Keratinocyte (primary cell): ENCODE measurements around the gene BTLA. TPM values are rescaled to one million over a fixed set of nuclear protein-coding genes. Genes with fewer than 3 reads are reported as not detected.

Source experiments
- DNase-seq: peaks from one replicate; pipeline ENCODE4 v3.0.0-alpha.2; 2011; ENCODE audit warnings: low read depth, missing footprints, low spot score
- FAIRE-seq: peaks from 2 replicates; lab custom pipeline; 2011; peaks lifted over from hg19 to GRCh38; lab: Jason Lieb, UNC
- H2AFZ ChIP-seq: 2 replicates; pipeline ENCODE4 v1.6.0; 2012; ENCODE audit warnings: low read length, control low read depth, inconsistent platforms; ENCODE audit not compliant: control insufficient read depth
- H3K27ac ChIP-seq: 2 replicates; pipeline ENCODE4 v1.5.1; 2011; ENCODE audit warnings: low read length; ENCODE audit not compliant: control insufficient read depth, insufficient read depth
- H3K27me3 ChIP-seq: 3 replicates; pipeline ENCODE4 v1.6.0; 2011; ENCODE audit warnings: low read length; ENCODE audit not compliant: control insufficient read depth, insufficient read depth; ENCODE audit errors: extremely low read depth
- H3K36me3 ChIP-seq, 2 experiments: 2 replicates in 1 of 2; 3 replicates in 1 of 2; pipeline ENCODE4 v1.5.1; 2011; ENCODE audit warnings: low read length in 2 of 2, mild to moderate bottlenecking in 1 of 2; ENCODE audit not compliant: control insufficient read depth in 2 of 2, insufficient read depth in 2 of 2; ENCODE audit errors: extremely low read depth in 1 of 2
- H3K4me1 ChIP-seq: 3 replicates; pipeline ENCODE4 v1.5.1; 2011; ENCODE audit warnings: low read length; ENCODE audit not compliant: control insufficient read depth, insufficient read depth; ENCODE audit errors: extremely low read depth
- H3K4me2 ChIP-seq: 3 replicates; pipeline ENCODE4 v1.6.0; 2011; ENCODE audit warnings: low read depth, low read length; ENCODE audit not compliant: control insufficient read depth, insufficient read depth; ENCODE audit errors: extremely low read depth
- H3K4me3 ChIP-seq, 3 experiments: fragments of 200-600 bp in 1 of 3; sonication (generic) in 1 of 3; 2 replicates in 2 of 3; 3 replicates in 1 of 3; pipeline ENCODE4 v1.5.1; 2011 to 2016; ENCODE audit warnings: low read length in 3 of 3, mild to moderate bottlenecking in 3 of 3, control low read depth in 2 of 3, inconsistent platforms in 1 of 3, low read depth in 1 of 3, mixed read lengths in 1 of 3, mixed run types in 1 of 3, moderate library complexity in 1 of 3; ENCODE audit not compliant: control insufficient read depth in 2 of 3, insufficient read depth in 2 of 3; ENCODE audit errors: extremely low read depth in 1 of 3
- H3K79me2 ChIP-seq: 2 replicates; pipeline ENCODE4 v1.6.0; 2012; ENCODE audit warnings: low read length; ENCODE audit not compliant: control insufficient read depth, insufficient read depth
- H3K9ac ChIP-seq: 3 replicates; pipeline ENCODE4 v1.6.0; 2011; ENCODE audit warnings: low read length; ENCODE audit not compliant: control insufficient read depth, insufficient read depth; ENCODE audit errors: extremely low read depth
- H3K9me1 ChIP-seq: 3 replicates; pipeline ENCODE4 v1.6.0; 2011; ENCODE audit warnings: low read length; ENCODE audit not compliant: control insufficient read depth, insufficient read depth; ENCODE audit errors: extremely low read depth
- H3K9me3 ChIP-seq: 2 replicates; pipeline ENCODE4 v1.5.1; 2012; ENCODE audit warnings: low read depth, low read length; ENCODE audit not compliant: control insufficient read depth
- H4K20me1 ChIP-seq: 3 replicates; pipeline ENCODE4 v1.6.0; 2011; ENCODE audit warnings: low read length; ENCODE audit not compliant: control insufficient read depth, insufficient read depth; ENCODE audit errors: extremely low read depth
- CTCF ChIP-seq, 3 experiments: IDR thresholded peaks in 1 of 3; conservative IDR thresholded peaks in 1 of 3; optimal IDR thresholded peaks in 1 of 3; 2 replicates in 2 of 3; 3 replicates in 1 of 3; pipeline versions ENCODE3 to v1.5.1; 2011; ENCODE audit warnings: low read length in 3 of 3, mild to moderate bottlenecking in 3 of 3, moderate library complexity in 2 of 3, control low read depth in 1 of 3, inconsistent platforms in 1 of 3; ENCODE audit not compliant: insufficient read depth in 2 of 3; ENCODE audit errors: extremely low read depth in 1 of 3
- EZH2 ChIP-seq: IDR thresholded peaks from one replicate; pipeline ENCODE4 v1.6.1; 2012; ENCODE audit warnings: inconsistent platforms, mild to moderate bottlenecking, low read length, moderate library complexity
- dilution Hi-C: fragments of 300-500 bp; cut with MboI; formaldehyde crosslinking; loops from one replicate; pipeline ENCODE4 v1.7.0; 2020; ENCODE audit warnings: low sequenced_read_pairs; ENCODE audit not compliant: extremely low pct_ligation_motif_present
- polyA minus RNA-seq, 3 experiments: library from RNA; depleted of rRNA, polyadenylated mRNA; stranded (reverse); fragments of >200 nt; gene quantifications; 1 replicate in 1 of 3; 2 replicates in 1 of 3; 3 replicates in 1 of 3; pipeline ENCODE4 v1.2.3, GENCODE V29; 2011
- polyA plus RNA-seq, 5 experiments: library from polyadenylated mRNA; depleted of rRNA in 3 of 5; stranded (reverse) in 3 of 5; stranded (forward) in 1 of 5; unstranded in 1 of 5; fragments of >200 nt; gene quantifications; 1 replicate in 1 of 5; 2 replicates in 3 of 5; 3 replicates in 1 of 5; pipeline versions ENCODE4 v1.2.1 to v1.2.3, GENCODE V29; 2011 to 2012; ENCODE audit warnings: missing spikeins in 2 of 5, low read depth in 1 of 5, low replicate concordance in 1 of 5

BTLA gene, protein sequence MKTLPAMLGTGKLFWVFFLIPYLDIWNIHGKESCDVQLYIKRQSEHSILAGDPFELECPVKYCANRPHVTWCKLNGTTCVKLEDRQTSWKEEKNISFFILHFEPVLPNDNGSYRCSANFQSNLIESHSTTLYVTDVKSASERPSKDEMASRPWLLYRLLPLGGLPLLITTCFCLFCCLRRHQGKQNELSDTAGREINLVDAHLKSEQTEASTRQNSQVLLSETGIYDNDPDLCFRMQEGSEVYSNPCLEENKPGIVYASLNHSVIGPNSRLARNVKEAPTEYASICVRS
- 0.08 to 0.09 TPM in 2 of 3 replicates, not detected in the other for polyA plus RNA-seq
- not detected for polyA plus RNA-seq (2011; ENCODE audit: low read depth)
- not detected in 2 replicates for polyA plus RNA-seq (2011; cell fraction: cytosol; rRNA removed)
- polyA plus RNA-seq (2011; cell fraction: nucleus; rRNA removed), result 0.06 TPM in 1 of 2 replicates, not detected in the other
- polyA plus RNA-seq (2012; ENCODE audit: low replicate concordance), result not detected in 2 replicates
- not detected in 3 replicates for polyA minus RNA-seq
- not detected for polyA minus RNA-seq (2011; cell fraction: cytosol; rRNA and poly(A)+ RNA removed)
- polyA minus RNA-seq (2011; cell fraction: nucleus; rRNA and poly(A)+ RNA removed), result not detected in 2 replicates

DNA sequence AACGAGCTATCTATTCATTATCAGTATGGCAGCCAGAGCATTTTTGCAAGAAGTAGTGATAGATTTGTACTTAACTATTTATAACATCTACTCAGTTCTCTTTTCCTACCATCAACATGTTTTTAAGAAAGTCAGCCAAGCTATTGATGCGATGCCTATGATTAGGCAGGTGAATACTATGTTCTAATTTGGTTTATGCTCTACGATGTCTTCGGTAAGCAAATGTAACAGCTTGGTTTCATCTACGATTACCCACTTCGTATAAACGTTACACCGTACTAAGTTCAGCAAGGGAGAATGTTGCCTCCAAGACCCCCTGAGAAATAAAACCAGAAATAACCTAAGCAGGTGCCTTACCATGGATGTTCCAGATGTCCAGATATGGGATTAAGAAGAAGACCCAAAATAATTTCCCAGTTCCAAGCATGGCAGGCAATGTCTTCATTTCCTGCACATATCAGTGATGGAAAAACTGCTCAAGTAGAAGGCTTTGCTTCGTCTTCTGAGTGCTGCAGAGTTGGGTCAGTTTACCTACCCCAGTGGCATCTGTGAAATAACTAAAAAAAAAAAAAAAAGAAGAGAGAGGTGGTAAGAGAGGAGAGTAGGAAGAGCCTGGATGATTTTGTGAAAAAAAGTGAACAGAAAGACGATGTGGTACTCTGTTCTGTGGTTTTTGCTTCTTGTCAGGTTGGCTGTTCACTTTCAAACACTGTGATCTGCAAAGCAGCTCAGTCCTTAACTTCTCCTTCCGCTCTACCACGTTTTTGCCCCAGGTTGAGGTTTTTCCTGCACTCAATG, at the start of gene BTLA:
Gene BTLA (minus strand): TSS at position 559 of the 798 bp plus-strand sequence. CDS start 114 bp downstream, at position 445.
- H3K9me1 ChIP-seq, result no peaks in the 10 kb centered on the region
- no peak for FAIRE-seq
- dilution Hi-C loops, result no loop called here
- H3K9me3 ChIP-seq, result no peaks in the 10 kb centered on the region
- TF ChIP-seq EZH2, result no peak
- TF ChIP-seq CTCF (optimal IDR thresholded peaks at IDR 0.05 in 1 of 3, IDR thresholded peaks at IDR 0.05 in 1 of 3, conservative IDR thresholded peaks at IDR 0.05 in 1 of 3; ENCODE audit: extremely low read depth in 1 of 3, insufficient read depth in 2 of 3, low read length in 3 of 3), result no peak
- no peak within 1 kb of the TSS for H3K4me2 ChIP-seq
- no peaks in the 10 kb centered on the region for H4K20me1 ChIP-seq
- no peaks in the 10 kb centered on the region for H3K27me3 ChIP-seq
- H3K4me3 ChIP-seq, result no peak within 1 kb of the TSS
- no peak within 1 kb of the TSS for H2AFZ ChIP-seq
- no peaks in the 10 kb centered on the region for H3K36me3 ChIP-seq
- no peaks in the 10 kb centered on the region for H3K4me1 ChIP-seq
- no peak for DNase-seq
- H3K27ac ChIP-seq, result no peak within 1 kb of the TSS
- no peaks in the 10 kb centered on the region for H3K79me2 ChIP-seq
- no peak within 1 kb of the TSS for H3K9ac ChIP-seq

- Histone ChIP-seq H3K79me2 (peaks cover 2% of the 10 kb centered on the region), H3K4me3 (no peak overlapping the region), H3K27me3 (no peaks in the 10 kb centered on the region), H3K4me2 (peak overlapping the region; percentile 52), H3K9ac (no peak overlapping the region), H4K20me1 (no peaks in the 10 kb centered on the region), H3K9me3 (no peaks in the 10 kb centered on the region), H2AFZ (no peak overlapping the region), H3K27ac (peak overlapping the region; percentile 8), H3K9me1 (no peaks in the 10 kb centered on the region), H3K36me3 (peaks cover 0 to 1% of the 10 kb centered on the region in 2 experiments), H3K4me1 (peaks cover 17% of the 10 kb centered on the region)
- no peak for TF ChIP-seq CTCF (optimal IDR thresholded peaks at IDR 0.05 in 1 of 3, IDR thresholded peaks at IDR 0.05 in 1 of 3, conservative IDR thresholded peaks at IDR 0.05 in 1 of 3; ENCODE audit: extremely low read depth in 1 of 3, insufficient read depth in 2 of 3, low read length in 3 of 3)
- no peak for TF ChIP-seq EZH2
- FAIRE-seq, result peak; percentile 93
- dilution Hi-C loops, result no loop called here
- peak; percentile 26 for DNase-seq
These were observed 47.0 kb upstream of the BTLA start for GRCh38 chr3:112546216-112546759.
